GM12878 (cell line): ENCODE results near the gene BSN. TPM values are rescaled to one million over a fixed set of nuclear protein-coding genes. Genes with fewer than 3 reads are reported as not detected.

Experiments used
- ATAC-seq: fragments of 200-7000 bp; cut with Tn5 transposase; 3 replicates; pipeline ENCODE4 v1.9.1; 2020; ENCODE audit warnings: mild to moderate bottlenecking, moderate library complexity
- BruUV-seq: library from RNA; stranded (reverse); fragments of 400-500 nt; replicated peaks from 2 replicates; lab custom pipeline; 2021; lab: Mats Ljungman, UMichigan
- CTCF ChIA-PET: fragments of 300-600 bp; sonication (Branson Sonifier 250); formaldehyde crosslinking; extraction: SDS; loops from one replicate; lab custom pipeline; 2021; ENCODE audit warnings: inconsistent platforms; lab: Yijun Ruan, JAX
- POLR2A ChIA-PET: fragments of 350-600 bp; formaldehyde crosslinking; extraction: SDS; loops from one replicate; lab custom pipeline; 2021; ENCODE audit warnings: inconsistent platforms; lab: Charles Lee
- RAD21 ChIA-PET: fragments of 300-600 bp; sonication (Branson Sonifier 250); formaldehyde crosslinking; loops from one replicate; lab custom pipeline; 2023; ENCODE audit warnings: antibody characterized with exemption; ENCODE audit not compliant: unreplicated experiment; lab: Charles Lee
- SMC1A ChIA-PET: fragments of 300-600 bp; sonication (Branson Sonifier 250); formaldehyde crosslinking; loops from one replicate; lab custom pipeline; 2023; ENCODE audit not compliant: unreplicated experiment, uncharacterized antibody; lab: Charles Lee
- DNase-seq: peaks from one replicate; pipeline ENCODE4 v3.0.0-alpha.2; 2011; ENCODE audit warnings: low read depth, low spot score
- FAIRE-seq: peaks from 3 replicates; lab custom pipeline; 2011; peaks lifted over from hg19 to GRCh38; lab: Jason Lieb, UNC
- H2AFZ ChIP-seq: 2 replicates; pipeline ENCODE4 v1.6.0; 2011; ENCODE audit warnings: low read depth, low read length, control low read depth; ENCODE audit not compliant: control insufficient read depth
- H3K27ac ChIP-seq: 2 replicates; pipeline ENCODE4 v1.5.1; 2011; ENCODE audit warnings: control low read depth; ENCODE audit not compliant: control insufficient read depth, insufficient read depth
- H3K27me3 ChIP-seq, 2 experiments: replicated peaks in 1 of 2; 2 replicates each; pipeline versions ENCODE4 v1.6.0 to v1.6.1; 2011; ENCODE audit warnings: low read length in 1 of 2; ENCODE audit not compliant: control insufficient read depth in 2 of 2, insufficient read depth in 2 of 2
- H3K36me3 ChIP-seq, 2 experiments: 2 replicates each; pipeline ENCODE4 v1.5.1; 2011; ENCODE audit warnings: low read length in 1 of 2; ENCODE audit not compliant: control insufficient read depth in 2 of 2, insufficient read depth in 2 of 2
- H3K4me1 ChIP-seq: 2 replicates; pipeline ENCODE4 v1.6.1; 2011; ENCODE audit warnings: mild to moderate bottlenecking, low read length, moderate library complexity, mixed read lengths; ENCODE audit not compliant: control insufficient read depth, insufficient read depth
- H3K4me2 ChIP-seq: 2 replicates; pipeline ENCODE4 v1.6.0; 2011; ENCODE audit warnings: control low read depth; ENCODE audit not compliant: control insufficient read depth, insufficient read depth
- H3K4me3 ChIP-seq: fragments of 200-600 bp; sonication (generic); 2 replicates; pipeline ENCODE4 v1.5.1; 2016
- H3K79me2 ChIP-seq: 2 replicates; pipeline ENCODE4 v1.6.0; 2011; ENCODE audit warnings: low read length; ENCODE audit not compliant: control insufficient read depth, insufficient read depth
- H3K9ac ChIP-seq: 2 replicates; pipeline ENCODE4 v1.8.0; 2011; ENCODE audit warnings: low read length, control low read depth, mixed read lengths; ENCODE audit not compliant: control insufficient read depth, insufficient read depth
- H3K9me3 ChIP-seq: replicated peaks from 3 replicates; pipeline ENCODE4 v1.5.1; 2011; ENCODE audit warnings: mild to moderate bottlenecking, low read length; ENCODE audit not compliant: control insufficient read depth, insufficient read depth
- H4K20me1 ChIP-seq: 2 replicates; pipeline ENCODE4 v1.6.0; 2011; ENCODE audit not compliant: control insufficient read depth, insufficient read depth
- ATF2 ChIP-seq: IDR thresholded peaks from 2 replicates; pipeline ENCODE4 v1.6.1; 2012; ENCODE audit warnings: low read length, inconsistent platforms
- CHD1 ChIP-seq: IDR thresholded peaks from 2 replicates; pipeline ENCODE4 v1.6.1; 2012; ENCODE audit warnings: low read depth, low read length, improper control_type of control experiment
- CHD4 ChIP-seq: fragments of 200-600 bp; sonication (generic); IDR thresholded peaks from 2 replicates; pipeline ENCODE4 v1.6.1; 2016; ENCODE audit warnings: mild to moderate bottlenecking
- JUND ChIP-seq: IDR thresholded peaks from 2 replicates; pipeline ENCODE4 v1.6.1; 2012; ENCODE audit warnings: low read depth, mild to moderate bottlenecking, low read length, improper control_type of control experiment, moderate library complexity
- KAT2A ChIP-seq: conservative IDR thresholded peaks from 2 replicates; pipeline ENCODE4 v1.6.1; 2011; ENCODE audit warnings: low read depth, low read length; ENCODE audit not compliant: control insufficient read depth
- PAX5 ChIP-seq: IDR thresholded peaks from 2 replicates; pipeline ENCODE4 v1.6.1; 2011; ENCODE audit warnings: low read depth, low read length, borderline replicate concordance
- PML ChIP-seq: IDR thresholded peaks from 2 replicates; pipeline ENCODE4 v1.6.1; 2012; ENCODE audit warnings: low read length, inconsistent platforms
- POLR2AphosphoS5 ChIP-seq: IDR thresholded peaks from 2 replicates; pipeline ENCODE4 v1.6.1; 2011; ENCODE audit warnings: mild to moderate bottlenecking, low read length, inconsistent platforms
- RELA ChIP-seq: fragments of 450-650 bp; IDR thresholded peaks from 2 replicates; pipeline ENCODE4 v1.8.0; 2014; ENCODE audit warnings: borderline replicate concordance; ENCODE audit not compliant: partially characterized antibody
- RFX5 ChIP-seq: IDR thresholded peaks from 2 replicates; pipeline ENCODE4 v1.6.1; 2011; ENCODE audit warnings: low read depth, low read length, improper control_type of control experiment
- SIN3A ChIP-seq: IDR thresholded peaks from 2 replicates; pipeline ENCODE4 v1.6.1; 2012; ENCODE audit warnings: low read depth, low read length, improper control_type of control experiment
- SIX5 ChIP-seq: IDR thresholded peaks from 2 replicates; pipeline ENCODE4 v1.6.1; 2011; ENCODE audit warnings: mild to moderate bottlenecking, low read depth, low read length, moderate library complexity; ENCODE audit not compliant: severe bottlenecking
- SREBF2 ChIP-seq: IDR thresholded peaks from 2 replicates; pipeline ENCODE4 v1.6.1; 2012; ENCODE audit warnings: mild to moderate bottlenecking, low read length
- WGBS: methylation state at CpG from one replicate; pipeline ENCODE4 v1.1.6; 2016; ENCODE audit warnings: low lambda C conversion rate; ENCODE audit not compliant: insufficient replicate concordance, insufficient coverage; ENCODE audit errors: missing lambda C conversion rate; 5-methylcytosine and 5-hydroxymethylcytosine counted together
- in situ Hi-C: fragments of 300-500 bp; cut with MboI; formaldehyde crosslinking; loops from 9 replicates; pipeline ENCODE4 v1.14.3; 2018; ENCODE audit warnings: mixed read lengths
- intact Hi-C: fragments of 100-400 bp; cut with micrococcal nuclease; formaldehyde crosslinking; loops from one replicate; pipeline ENCODE4 v1.14.2; 2022; ENCODE audit not compliant: unreplicated experiment
- polyA plus RNA-seq, 11 experiments: library from polyadenylated mRNA; depleted of rRNA in 4 of 11; unstranded in 6 of 11; stranded (reverse) in 5 of 11; fragments of >200 nt; fragmentation: Nextera tagmentation in 4 of 11; fragmentation: Illumina TruSeq in 1 of 11; extraction: Ambion mirVana in 4 of 11; extraction: Trizol in 1 of 11; gene quantifications; 1 replicate in 1 of 11; 2 replicates in 10 of 11; pipeline versions ENCODE4 v1.2.1 to v1.2.3, GENCODE V29; 2011 to 2016; ENCODE audit warnings: inconsistent platforms in 2 of 11, missing spikeins in 2 of 11, low read depth in 1 of 11
- total RNA-seq, 4 experiments: library from RNA; depleted of rRNA in 3 of 4; stranded (reverse); fragments of >200 nt in 3 of 4; fragmentation: Illumina TruSeq in 1 of 4; extraction: Trizol in 1 of 4; gene quantifications; 2 replicates each; pipeline versions ENCODE4 v1.2.1 to v1.2.3, GENCODE V29; 2013 to 2021
- TF ChIP-seq, protein P1 (sequence below): fragments of 450-650 bp; conservative IDR thresholded peaks from 2 replicates; pipeline ENCODE4 v1.6.1; 2017; ENCODE audit warnings: mild to moderate bottlenecking, moderate library complexity
- TF ChIP-seq, protein P2 (sequence below): fragments of 450-650 bp; IDR thresholded peaks from 2 replicates; pipeline ENCODE4 v1.6.1; 2017; ENCODE audit warnings: mild to moderate bottlenecking, moderate library complexity
- TF ChIP-seq, protein P3 (sequence below): IDR thresholded peaks from 2 replicates; pipeline ENCODE4 v1.6.1; 2012; ENCODE audit warnings: low read depth, low read length, improper control_type of control experiment

Gene BSN
- total and polyA plus RNA-seq, 10 of the 15 experiments (the other 5 are each of a cell fraction or from before 2014, with no cell fraction given), result under 0.01 to 0.19 (median 0.05) TPM; not detected in 1

- Histone ChIP-seq H3K4me3 (no peak overlapping the region), H3K79me2 (no peaks in the 10 kb centered on the region), H2AFZ (no peak overlapping the region), H3K9me3 (no peaks in the 10 kb centered on the region), H3K27ac (no peak overlapping the region), H3K36me3 (no peaks in the 10 kb centered on the region), H3K4me1 (no peaks in the 10 kb centered on the region), H3K9ac (no peak overlapping the region), H3K27me3 (no peaks in the 10 kb centered on the region; a peak in 1 of 4 replicates), H4K20me1 (no peaks in the 10 kb centered on the region), H3K4me2 (no peak overlapping the region)
- in situ Hi-C loops (no loop called here), intact Hi-C loops (no loop called here)
- CTCF ChIA-PET, result no interaction called here
- TF ChIP-seq, protein P1, sequence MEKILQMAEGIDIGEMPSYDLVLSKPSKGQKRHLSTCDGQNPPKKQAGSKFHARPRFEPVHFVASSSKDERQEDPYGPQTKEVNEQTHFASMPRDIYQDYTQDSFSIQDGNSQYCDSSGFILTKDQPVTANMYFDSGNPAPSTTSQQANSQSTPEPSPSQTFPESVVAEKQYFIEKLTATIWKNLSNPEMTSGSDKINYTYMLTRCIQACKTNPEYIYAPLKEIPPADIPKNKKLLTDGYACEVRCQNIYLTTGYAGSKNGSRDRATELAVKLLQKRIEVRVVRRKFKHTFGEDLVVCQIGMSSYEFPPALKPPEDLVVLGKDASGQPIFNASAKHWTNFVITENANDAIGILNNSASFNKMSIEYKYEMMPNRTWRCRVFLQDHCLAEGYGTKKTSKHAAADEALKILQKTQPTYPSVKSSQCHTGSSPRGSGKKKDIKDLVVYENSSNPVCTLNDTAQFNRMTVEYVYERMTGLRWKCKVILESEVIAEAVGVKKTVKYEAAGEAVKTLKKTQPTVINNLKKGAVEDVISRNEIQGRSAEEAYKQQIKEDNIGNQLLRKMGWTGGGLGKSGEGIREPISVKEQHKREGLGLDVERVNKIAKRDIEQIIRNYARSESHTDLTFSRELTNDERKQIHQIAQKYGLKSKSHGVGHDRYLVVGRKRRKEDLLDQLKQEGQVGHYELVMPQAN, result no peak
- TF ChIP-seq KAT2A (no peak), SREBF2 (no peak), JUND (no peak), CHD4 (no peak), SIN3A (no peak), PML (no peak), SIX5 (no peak), PAX5 (no peak), ATF2 (no peak), CHD1 (no peak), RELA (no peak), POLR2AphosphoS5 (no peak), RFX5 (no peak)
- TF ChIP-seq, protein P2, sequence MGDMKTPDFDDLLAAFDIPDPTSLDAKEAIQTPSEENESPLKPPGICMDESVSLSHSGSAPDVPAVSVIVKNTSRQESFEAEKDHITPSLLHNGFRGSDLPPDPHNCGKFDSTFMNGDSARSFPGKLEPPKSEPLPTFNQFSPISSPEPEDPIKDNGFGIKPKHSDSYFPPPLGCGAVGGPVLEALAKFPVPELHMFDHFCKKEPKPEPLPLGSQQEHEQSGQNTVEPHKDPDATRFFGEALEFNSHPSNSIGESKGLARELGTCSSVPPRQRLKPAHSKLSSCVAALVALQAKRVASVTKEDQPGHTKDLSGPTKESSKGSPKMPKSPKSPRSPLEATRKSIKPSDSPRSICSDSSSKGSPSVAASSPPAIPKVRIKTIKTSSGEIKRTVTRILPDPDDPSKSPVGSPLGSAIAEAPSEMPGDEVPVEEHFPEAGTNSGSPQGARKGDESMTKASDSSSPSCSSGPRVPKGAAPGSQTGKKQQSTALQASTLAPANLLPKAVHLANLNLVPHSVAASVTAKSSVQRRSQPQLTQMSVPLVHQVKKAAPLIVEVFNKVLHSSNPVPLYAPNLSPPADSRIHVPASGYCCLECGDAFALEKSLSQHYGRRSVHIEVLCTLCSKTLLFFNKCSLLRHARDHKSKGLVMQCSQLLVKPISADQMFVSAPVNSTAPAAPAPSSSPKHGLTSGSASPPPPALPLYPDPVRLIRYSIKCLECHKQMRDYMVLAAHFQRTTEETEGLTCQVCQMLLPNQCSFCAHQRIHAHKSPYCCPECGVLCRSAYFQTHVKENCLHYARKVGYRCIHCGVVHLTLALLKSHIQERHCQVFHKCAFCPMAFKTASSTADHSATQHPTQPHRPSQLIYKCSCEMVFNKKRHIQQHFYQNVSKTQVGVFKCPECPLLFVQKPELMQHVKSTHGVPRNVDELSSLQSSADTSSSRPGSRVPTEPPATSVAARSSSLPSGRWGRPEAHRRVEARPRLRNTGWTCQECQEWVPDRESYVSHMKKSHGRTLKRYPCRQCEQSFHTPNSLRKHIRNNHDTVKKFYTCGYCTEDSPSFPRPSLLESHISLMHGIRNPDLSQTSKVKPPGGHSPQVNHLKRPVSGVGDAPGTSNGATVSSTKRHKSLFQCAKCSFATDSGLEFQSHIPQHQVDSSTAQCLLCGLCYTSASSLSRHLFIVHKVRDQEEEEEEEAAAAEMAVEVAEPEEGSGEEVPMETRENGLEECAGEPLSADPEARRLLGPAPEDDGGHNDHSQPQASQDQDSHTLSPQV, result no peak
- TF ChIP-seq, protein P3, sequence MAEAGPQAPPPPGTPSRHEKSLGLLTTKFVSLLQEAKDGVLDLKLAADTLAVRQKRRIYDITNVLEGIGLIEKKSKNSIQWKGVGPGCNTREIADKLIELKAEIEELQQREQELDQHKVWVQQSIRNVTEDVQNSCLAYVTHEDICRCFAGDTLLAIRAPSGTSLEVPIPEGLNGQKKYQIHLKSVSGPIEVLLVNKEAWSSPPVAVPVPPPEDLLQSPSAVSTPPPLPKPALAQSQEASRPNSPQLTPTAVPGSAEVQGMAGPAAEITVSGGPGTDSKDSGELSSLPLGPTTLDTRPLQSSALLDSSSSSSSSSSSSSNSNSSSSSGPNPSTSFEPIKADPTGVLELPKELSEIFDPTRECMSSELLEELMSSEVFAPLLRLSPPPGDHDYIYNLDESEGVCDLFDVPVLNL, result no peak
- DNase-seq, result no peak
- no TSS peak for BruUV-seq
- no peak for FAIRE-seq
- RAD21 ChIA-PET, result no interaction called here
- 21% methylated on average over 6 of the region's 6 CpGs for WGBS
- POLR2A ChIA-PET, result no interaction called here
- no peak for ATAC-seq
- SMC1A ChIA-PET, result interaction anchor here (0.6 kb wide), 1 partner anchor 38 kb away, joined by 3 read pairs; no protein-coding TSS in a partner anchor
Measured at GRCh38 chr3:49616491-49616941, 62.2 kb downstream of the BSN start.
